GM23338 (cell line): ENCODE results near the gene DENND4A. TPM values are rescaled to one million over a fixed set of nuclear protein-coding genes. Genes with fewer than 3 reads are reported as not detected.

ENCODE experiments used
- ATAC-seq: fragments of 200-7000 bp; cut with Tn5 transposase; 3 replicates; pipeline ENCODE4 v1.9.1; 2020
- DNase-seq: peaks from one replicate; pipeline ENCODE4 v3.0.0-alpha.2; 2015; ENCODE audit warnings: low spot score
- H2AFZ ChIP-seq: fragments of 200-600 bp; sonication (generic); 2 replicates; pipeline ENCODE4 v1.8.0; 2016; ENCODE audit warnings: antibody characterized with exemption, mild to moderate bottlenecking, moderate library complexity
- H3F3A ChIP-seq: fragments of 200-600 bp; sonication (generic); replicated peaks from 2 replicates; pipeline ENCODE4 v1.8.0; 2017; ENCODE audit warnings: antibody characterized with exemption, mixed run types, low read depth
- H3K27ac ChIP-seq: fragments of 200-600 bp; sonication (generic); 2 replicates; pipeline ENCODE4 v1.6.1; 2016; ENCODE audit warnings: low read depth
- H3K27me3 ChIP-seq: fragments of 200-600 bp; sonication (generic); 2 replicates; pipeline ENCODE4 v1.8.0; 2016; ENCODE audit warnings: mild to moderate bottlenecking, mixed run types, moderate library complexity; ENCODE audit not compliant: insufficient read depth
- H3K36me3 ChIP-seq: fragments of 200-600 bp; sonication (generic); 2 replicates; pipeline ENCODE4 v1.8.0; 2016; ENCODE audit warnings: mild to moderate bottlenecking; ENCODE audit not compliant: insufficient read depth
- H3K4me1 ChIP-seq: fragments of 200-600 bp; sonication (generic); 2 replicates; pipeline ENCODE4 v1.8.0; 2016; ENCODE audit warnings: mild to moderate bottlenecking, moderate library complexity; ENCODE audit not compliant: insufficient read depth
- H3K4me2 ChIP-seq: fragments of 200-600 bp; sonication (generic); 2 replicates; pipeline ENCODE4 v1.7.1; 2017; ENCODE audit warnings: mixed run types
- H3K4me3 ChIP-seq: fragments of 200-600 bp; sonication (generic); 2 replicates; pipeline ENCODE4 v1.6.1; 2016; ENCODE audit warnings: mixed run types
- H3K79me2 ChIP-seq: fragments of 200-600 bp; sonication (generic); replicated peaks from 2 replicates; pipeline ENCODE4 v1.8.0; 2017; ENCODE audit warnings: mild to moderate bottlenecking; ENCODE audit not compliant: insufficient read depth
- H3K9me2 ChIP-seq: fragments of 200-600 bp; sonication (generic); 2 replicates; pipeline ENCODE4 v1.8.0; 2017; ENCODE audit not compliant: insufficient read depth
- H4K20me1 ChIP-seq: fragments of 200-600 bp; sonication (generic); replicated peaks from 2 replicates; pipeline ENCODE4 v1.8.0; 2017; ENCODE audit warnings: mild to moderate bottlenecking; ENCODE audit not compliant: insufficient read depth
- H3K27ac Mint-ChIP-seq: 2 replicates; pipeline ENCODE4 v1.8.0; 2020; ENCODE audit warnings: inconsistent platforms, mild to moderate bottlenecking, moderate library complexity, mixed read lengths
- H3K27me3 Mint-ChIP-seq: 3 replicates; pipeline ENCODE4 v1.8.0; 2022; ENCODE audit warnings: low read depth, mild to moderate bottlenecking, moderate library complexity, mixed read lengths, inconsistent platforms; ENCODE audit not compliant: insufficient read depth, poor library complexity
- H3K36me3 Mint-ChIP-seq: 3 replicates; pipeline ENCODE4 v1.8.0; 2021; ENCODE audit warnings: low read depth, mild to moderate bottlenecking, inconsistent platforms, moderate library complexity, mixed read lengths
- H3K4me1 Mint-ChIP-seq: 3 replicates; pipeline ENCODE4 v1.8.0; 2020; ENCODE audit warnings: mild to moderate bottlenecking, inconsistent platforms, mixed read lengths
- H3K4me3 Mint-ChIP-seq: 3 replicates; pipeline ENCODE4 v1.8.0; 2021; ENCODE audit warnings: moderate library complexity, mild to moderate bottlenecking, inconsistent platforms, mixed read lengths
- H3K9me3 Mint-ChIP-seq: 3 replicates; pipeline ENCODE4 v1.8.0; 2020; ENCODE audit warnings: moderate library complexity, mild to moderate bottlenecking, inconsistent platforms, mixed read lengths
- CREB1 ChIP-seq: fragments of 250-450 bp; sonication (Bioruptor Pico); IDR thresholded peaks from 2 replicates; pipeline ENCODE4 v1.5.0; 2020; ENCODE audit warnings: low read depth, mild to moderate bottlenecking, moderate library complexity
- CTCF ChIP-seq, 2 experiments: fragments of 200-600 bp in 1 of 2; sonication (generic) in 1 of 2; conservative IDR thresholded peaks; 2 replicates each; pipeline versions ENCODE4 v1.5.1 to v1.6.1; 2016 to 2017; ENCODE audit warnings: antibody characterized with exemption in 2 of 2, low read depth in 2 of 2, mild to moderate bottlenecking in 2 of 2, moderate library complexity in 1 of 2
- EZH2 ChIP-seq: fragments of 200-600 bp; sonication (generic); IDR thresholded peaks from one replicate; pipeline ENCODE4 v1.8.0; 2017; ENCODE audit warnings: antibody characterized with exemption, mild to moderate bottlenecking, low read depth; ENCODE audit not compliant: unreplicated experiment
- EZH2phosphoT487 ChIP-seq: fragments of 200-600 bp; sonication (generic); IDR thresholded peaks from one replicate; pipeline ENCODE4 v1.8.1; 2018; ENCODE audit warnings: antibody characterized with exemption; ENCODE audit not compliant: unreplicated experiment
- JUNB ChIP-seq: IDR thresholded peaks from one replicate; pipeline ENCODE4 v1.6.1; 2016; ENCODE audit warnings: antibody characterized with exemption; ENCODE audit not compliant: unreplicated experiment
- NANOG ChIP-seq: IDR thresholded peaks from 2 replicates; pipeline ENCODE4 v1.6.1; 2016; ENCODE audit warnings: antibody characterized with exemption, borderline replicate concordance
- POLR2AphosphoS5 ChIP-seq: IDR thresholded peaks from 2 replicates; pipeline ENCODE4 v1.6.1; 2016; ENCODE audit warnings: antibody characterized with exemption, low read depth
- STAT1 ChIP-seq: IDR thresholded peaks from one replicate; pipeline ENCODE4 v1.6.1; 2016; ENCODE audit warnings: antibody characterized with exemption; ENCODE audit not compliant: unreplicated experiment
- ZNF114 ChIP-seq: fragments of 250-450 bp; sonication (Bioruptor Pico); IDR thresholded peaks from 2 replicates; pipeline ENCODE4 v1.5.0; 2020; ENCODE audit warnings: mild to moderate bottlenecking, moderate library complexity
- ZNF331 ChIP-seq: fragments of 250-450 bp; sonication (Bioruptor Pico); IDR thresholded peaks from 2 replicates; pipeline ENCODE4 v1.5.0; 2020; ENCODE audit warnings: low read depth, mild to moderate bottlenecking, moderate library complexity
- ZNF462 ChIP-seq: fragments of 250-450 bp; sonication (Bioruptor Pico); IDR thresholded peaks from 2 replicates; pipeline ENCODE4 v1.5.0; 2020; ENCODE audit warnings: mild to moderate bottlenecking, moderate library complexity
- polyA plus RNA-seq: library from polyadenylated mRNA; unstranded; fragments of >200 nt; fragmentation: Nextera tagmentation; extraction: Ambion mirVana; gene quantifications from 2 replicates; pipeline ENCODE4 v1.2.1, GENCODE V29; 2016
- total RNA-seq: library from RNA; depleted of rRNA; stranded (reverse); fragments of >200 nt; shearing (Covaris generic); gene quantifications from 2 replicates; pipeline ENCODE4 v1.2.3, GENCODE V29; 2014
- TF ChIP-seq, protein P1 (sequence below): IDR thresholded peaks from one replicate; pipeline ENCODE4 v1.6.1; 2018; ENCODE audit warnings: antibody characterized with exemption; ENCODE audit not compliant: unreplicated experiment
- TF ChIP-seq, protein P2 (sequence below): IDR thresholded peaks from 2 replicates; pipeline ENCODE4 v1.6.1; 2016; ENCODE audit warnings: antibody characterized with exemption

DENND4A gene
- total and polyA plus RNA-seq, 2 experiments from 2014 or later: 3.4 to 9.0 TPM

GRCh38 chr15:65653341-65653740, 138.8 kb downstream of the DENND4A start:
- no peaks in the 10 kb centered on the region for H3K79me2 ChIP-seq
- ATAC-seq: no peak
- H3K27ac Mint-ChIP-seq: no peak overlapping the region
- 0 out of 3 replicates have a peak, but pooled peaks cover 4% of the 10 kb centered on the region for H3K4me1 Mint-ChIP-seq
- H3K27me3 Mint-ChIP-seq: no peaks in the 10 kb centered on the region
- H4K20me1 ChIP-seq: no peaks in the 10 kb centered on the region
- H3K27me3 ChIP-seq: no peaks in the 10 kb centered on the region
- no peak for DNase-seq
- no peak overlapping the region for H3K4me2 ChIP-seq
- H3K4me3 Mint-ChIP-seq: no peak overlapping the region
- H3K4me3 ChIP-seq: no peak overlapping the region
- no peaks in the 10 kb centered on the region for H3K9me3 Mint-ChIP-seq
- no peak for TF ChIP-seq ZNF462 (CRISPR knock-in tag)
- no peak for TF ChIP-seq CTCF (conservative IDR thresholded peaks at IDR 0.05; ENCODE audit: low read depth in 2 of 2)
- no peak for TF ChIP-seq POLR2AphosphoS5
- TF ChIP-seq EZH2: no peak
- TF ChIP-seq ZNF114: no peak
- no peak for TF ChIP-seq STAT1
- TF ChIP-seq, protein P1, sequence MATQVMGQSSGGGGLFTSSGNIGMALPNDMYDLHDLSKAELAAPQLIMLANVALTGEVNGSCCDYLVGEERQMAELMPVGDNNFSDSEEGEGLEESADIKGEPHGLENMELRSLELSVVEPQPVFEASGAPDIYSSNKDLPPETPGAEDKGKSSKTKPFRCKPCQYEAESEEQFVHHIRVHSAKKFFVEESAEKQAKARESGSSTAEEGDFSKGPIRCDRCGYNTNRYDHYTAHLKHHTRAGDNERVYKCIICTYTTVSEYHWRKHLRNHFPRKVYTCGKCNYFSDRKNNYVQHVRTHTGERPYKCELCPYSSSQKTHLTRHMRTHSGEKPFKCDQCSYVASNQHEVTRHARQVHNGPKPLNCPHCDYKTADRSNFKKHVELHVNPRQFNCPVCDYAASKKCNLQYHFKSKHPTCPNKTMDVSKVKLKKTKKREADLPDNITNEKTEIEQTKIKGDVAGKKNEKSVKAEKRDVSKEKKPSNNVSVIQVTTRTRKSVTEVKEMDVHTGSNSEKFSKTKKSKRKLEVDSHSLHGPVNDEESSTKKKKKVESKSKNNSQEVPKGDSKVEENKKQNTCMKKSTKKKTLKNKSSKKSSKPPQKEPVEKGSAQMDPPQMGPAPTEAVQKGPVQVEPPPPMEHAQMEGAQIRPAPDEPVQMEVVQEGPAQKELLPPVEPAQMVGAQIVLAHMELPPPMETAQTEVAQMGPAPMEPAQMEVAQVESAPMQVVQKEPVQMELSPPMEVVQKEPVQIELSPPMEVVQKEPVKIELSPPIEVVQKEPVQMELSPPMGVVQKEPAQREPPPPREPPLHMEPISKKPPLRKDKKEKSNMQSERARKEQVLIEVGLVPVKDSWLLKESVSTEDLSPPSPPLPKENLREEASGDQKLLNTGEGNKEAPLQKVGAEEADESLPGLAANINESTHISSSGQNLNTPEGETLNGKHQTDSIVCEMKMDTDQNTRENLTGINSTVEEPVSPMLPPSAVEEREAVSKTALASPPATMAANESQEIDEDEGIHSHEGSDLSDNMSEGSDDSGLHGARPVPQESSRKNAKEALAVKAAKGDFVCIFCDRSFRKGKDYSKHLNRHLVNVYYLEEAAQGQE: no peak
- no peak for TF ChIP-seq EZH2phosphoT487
- TF ChIP-seq NANOG: no peak
- no peak for TF ChIP-seq ZNF331
- TF ChIP-seq CREB1 (CRISPR knock-in tag): no peak
- no peak for TF ChIP-seq JUNB
- TF ChIP-seq, protein P2, sequence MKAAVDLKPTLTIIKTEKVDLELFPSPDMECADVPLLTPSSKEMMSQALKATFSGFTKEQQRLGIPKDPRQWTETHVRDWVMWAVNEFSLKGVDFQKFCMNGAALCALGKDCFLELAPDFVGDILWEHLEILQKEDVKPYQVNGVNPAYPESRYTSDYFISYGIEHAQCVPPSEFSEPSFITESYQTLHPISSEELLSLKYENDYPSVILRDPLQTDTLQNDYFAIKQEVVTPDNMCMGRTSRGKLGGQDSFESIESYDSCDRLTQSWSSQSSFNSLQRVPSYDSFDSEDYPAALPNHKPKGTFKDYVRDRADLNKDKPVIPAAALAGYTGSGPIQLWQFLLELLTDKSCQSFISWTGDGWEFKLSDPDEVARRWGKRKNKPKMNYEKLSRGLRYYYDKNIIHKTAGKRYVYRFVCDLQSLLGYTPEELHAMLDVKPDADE: no peak
- no peak overlapping the region for H2AFZ ChIP-seq
- no peak overlapping the region for H3K27ac ChIP-seq
- H3K9me2 ChIP-seq: no peaks in the 10 kb centered on the region
- no peaks in the 10 kb centered on the region for H3K4me1 ChIP-seq
- no peaks in the 10 kb centered on the region for H3K36me3 Mint-ChIP-seq
- no peaks in the 10 kb centered on the region for H3K36me3 ChIP-seq
- no peaks in the 10 kb centered on the region for H3F3A ChIP-seq
